ENCODE measurements around the gene HM13.

GRCh38 chr20:31488115-31488514 is 26.1 kb upstream of the HM13 start:
- TF ChIP-seq CTCF (optimal IDR thresholded peaks at IDR 0.05 in 1 of 3, IDR thresholded peaks at IDR 0.05 in 1 of 3, conservative IDR thresholded peaks at IDR 0.05 in 1 of 3; ENCODE audit: extremely low read depth in 1 of 3, insufficient read depth in 2 of 3, low read length in 3 of 3) (no peak), EZH2 (IDR thresholded peaks at IDR 0.05; ENCODE audit: low read length) (no peak)
